ENCODE measurements around the gene SASS6.

DNA sequence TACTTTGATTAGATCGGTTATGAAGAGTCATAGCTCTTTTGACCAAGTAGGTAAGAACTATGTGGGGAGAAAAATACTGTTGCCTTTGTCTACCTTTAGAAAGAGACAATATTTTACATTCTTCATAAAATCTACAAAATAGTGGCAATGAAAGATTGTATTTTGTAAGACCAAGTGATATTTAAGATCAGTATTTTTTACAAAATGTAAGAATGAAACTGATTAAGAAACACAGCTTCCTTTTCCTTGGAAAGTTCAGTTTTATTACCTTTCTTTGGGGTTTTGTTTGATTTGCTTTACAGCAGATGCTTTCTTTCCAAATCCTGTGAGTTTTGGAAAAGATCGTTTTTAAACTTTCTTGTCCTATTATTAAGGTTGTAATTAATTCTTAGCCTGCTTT is 93.1 kb downstream of the SASS6 start:
- no peak for TF ChIP-seq CTCF (IDR thresholded peaks at IDR 0.05; ENCODE audit: low read depth, low read length, poor library complexity, severe bottlenecking)
- no peak for TF ChIP-seq EZH2phosphoT487 (IDR thresholded peaks at IDR 0.05; ENCODE audit: borderline replicate concordance, low read length)
